Neural progenitor cell (in vitro differentiated cells): ENCODE data around the gene SDK1. TPM values are rescaled to one million over a fixed set of nuclear protein-coding genes. Genes with fewer than 3 reads are reported as not detected.

Experiments
- DNase-seq: peaks from one replicate; pipeline ENCODE4 v3.0.0-alpha.2; 2016; ENCODE audit warnings: low spot score
- H2AFZ ChIP-seq: fragments of 200-600 bp; sonication (generic); replicated peaks from 2 replicates; pipeline ENCODE4 v1.6.1; 2016; ENCODE audit warnings: antibody characterized with exemption
- H3F3A ChIP-seq: fragments of 200-600 bp; sonication (generic); 2 replicates; pipeline ENCODE4 v1.6.1; 2016; ENCODE audit warnings: antibody characterized with exemption, low read depth
- H3K27ac ChIP-seq: fragments of 200-600 bp; sonication (generic); 2 replicates; pipeline ENCODE4 v1.5.1; 2016; ENCODE audit warnings: mild to moderate bottlenecking
- H3K27me3 ChIP-seq: fragments of 200-600 bp; sonication (generic); 2 replicates; pipeline ENCODE4 v1.6.1; 2016; ENCODE audit warnings: mild to moderate bottlenecking, moderate library complexity
- H3K36me3 ChIP-seq: fragments of 200-600 bp; sonication (generic); 2 replicates; pipeline ENCODE4 v1.5.1; 2016
- H3K4me1 ChIP-seq: fragments of 200-600 bp; sonication (generic); 2 replicates; pipeline ENCODE4 v1.6.1; 2016; ENCODE audit warnings: mixed run types
- H3K4me2 ChIP-seq: fragments of 200-600 bp; sonication (generic); 2 replicates; pipeline ENCODE4 v1.6.1; 2016
- H3K4me3 ChIP-seq: fragments of 200-600 bp; sonication (generic); 2 replicates; pipeline ENCODE4 v1.5.1; 2016
- H3K79me2 ChIP-seq: fragments of 200-600 bp; sonication (generic); 2 replicates; pipeline ENCODE4 v1.6.1; 2016; ENCODE audit warnings: low read depth
- H3K9ac ChIP-seq: fragments of 200-600 bp; sonication (generic); 2 replicates; pipeline ENCODE4 v1.6.1; 2016
- H3K9me3 ChIP-seq: fragments of 200-600 bp; sonication (generic); 2 replicates; pipeline ENCODE4 v1.5.1; 2016; ENCODE audit warnings: low read depth
- H4K20me1 ChIP-seq: fragments of 200-600 bp; sonication (generic); 2 replicates; pipeline ENCODE4 v1.6.1; 2016; ENCODE audit warnings: low read depth
- H3K27ac Mint-ChIP-seq: 3 replicates; pipeline ENCODE4 v1.8.0; 2021; ENCODE audit warnings: mixed read lengths
- H3K27me3 Mint-ChIP-seq: 2 replicates; pipeline ENCODE4 v1.8.0; 2022; ENCODE audit warnings: low read depth, mild to moderate bottlenecking, inconsistent platforms, moderate library complexity, mixed read lengths; ENCODE audit not compliant: insufficient read depth
- H3K36me3 Mint-ChIP-seq: 3 replicates; pipeline ENCODE4 v1.8.0; 2021; ENCODE audit warnings: mixed read lengths
- H3K4me1 Mint-ChIP-seq: 3 replicates; pipeline ENCODE4 v1.8.0; 2021; ENCODE audit warnings: mixed read lengths
- H3K4me3 Mint-ChIP-seq: 3 replicates; pipeline ENCODE4 v1.8.0; 2021; ENCODE audit warnings: mild to moderate bottlenecking, moderate library complexity, mixed read lengths
- H3K9me3 Mint-ChIP-seq: 3 replicates; pipeline ENCODE4 v1.8.0; 2020; ENCODE audit warnings: mixed read lengths
- EZH2 ChIP-seq: fragments of 200-600 bp; sonication (generic); IDR thresholded peaks from 2 replicates; pipeline ENCODE4 v1.6.1; 2017; ENCODE audit warnings: antibody characterized with exemption, mild to moderate bottlenecking, moderate library complexity
- EZH2phosphoT487 ChIP-seq: fragments of 200-600 bp; sonication (generic); IDR thresholded peaks from 2 replicates; pipeline ENCODE4 v1.6.1; 2017; ENCODE audit warnings: antibody characterized with exemption
- total RNA-seq: library from RNA; depleted of rRNA; stranded (reverse); fragments of >200 nt; gene quantifications from 2 replicates; pipeline ENCODE4 v1.2.3, GENCODE V29; 2015; ENCODE audit warnings: low replicate concordance
- TF ChIP-seq, protein P1 (sequence below): fragments of 200-600 bp; sonication (generic); IDR thresholded peaks from 2 replicates; pipeline ENCODE4 v1.5.1; 2017; ENCODE audit warnings: antibody characterized with exemption, mild to moderate bottlenecking

The SDK1 gene
- total RNA-seq, 1 donor from 2014 or later: 4.9 TPM

DNA sequence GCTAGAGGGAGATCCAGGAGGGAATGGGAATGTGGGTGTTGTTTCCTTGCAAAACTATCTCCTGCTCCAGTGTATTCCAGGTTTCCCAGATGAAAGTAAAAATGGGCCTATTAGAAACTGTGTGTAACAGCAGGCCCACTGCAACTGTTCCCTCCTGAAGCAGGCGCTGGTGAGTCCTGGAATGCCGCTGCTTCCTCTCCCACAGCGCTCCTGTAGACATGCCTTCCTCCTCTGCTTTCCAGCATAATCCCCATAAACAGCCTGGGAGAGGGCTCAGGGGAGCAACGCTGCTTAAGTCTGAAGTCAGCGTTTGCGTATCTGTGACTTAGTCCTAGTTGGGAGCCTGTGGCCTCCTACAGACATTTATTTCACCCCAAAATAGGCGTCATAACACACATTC is 830.0 kb downstream of the SDK1 start:
- Histone ChIP-seq H3K27me3 (no peaks in the 10 kb centered on the region), H3K4me1 (peaks cover 16% of the 10 kb centered on the region), H4K20me1 (no peaks in the 10 kb centered on the region), H3K79me2 (no peaks in the 10 kb centered on the region), H3K36me3 (no peaks in the 10 kb centered on the region), H3K9me3 (no peaks in the 10 kb centered on the region), H3K4me3 (no peak overlapping the region), H3K4me2 (no peak overlapping the region), H3K9ac (no peak overlapping the region), H3F3A (no peaks in the 10 kb centered on the region), H3K27ac (no peak overlapping the region), H2AFZ (peak overlapping the region; percentile 82)
- no peak overlapping the region for H3K27ac Mint-ChIP-seq
- TF ChIP-seq EZH2phosphoT487 (no peak), EZH2 (no peak)
- TF ChIP-seq, protein P1, sequence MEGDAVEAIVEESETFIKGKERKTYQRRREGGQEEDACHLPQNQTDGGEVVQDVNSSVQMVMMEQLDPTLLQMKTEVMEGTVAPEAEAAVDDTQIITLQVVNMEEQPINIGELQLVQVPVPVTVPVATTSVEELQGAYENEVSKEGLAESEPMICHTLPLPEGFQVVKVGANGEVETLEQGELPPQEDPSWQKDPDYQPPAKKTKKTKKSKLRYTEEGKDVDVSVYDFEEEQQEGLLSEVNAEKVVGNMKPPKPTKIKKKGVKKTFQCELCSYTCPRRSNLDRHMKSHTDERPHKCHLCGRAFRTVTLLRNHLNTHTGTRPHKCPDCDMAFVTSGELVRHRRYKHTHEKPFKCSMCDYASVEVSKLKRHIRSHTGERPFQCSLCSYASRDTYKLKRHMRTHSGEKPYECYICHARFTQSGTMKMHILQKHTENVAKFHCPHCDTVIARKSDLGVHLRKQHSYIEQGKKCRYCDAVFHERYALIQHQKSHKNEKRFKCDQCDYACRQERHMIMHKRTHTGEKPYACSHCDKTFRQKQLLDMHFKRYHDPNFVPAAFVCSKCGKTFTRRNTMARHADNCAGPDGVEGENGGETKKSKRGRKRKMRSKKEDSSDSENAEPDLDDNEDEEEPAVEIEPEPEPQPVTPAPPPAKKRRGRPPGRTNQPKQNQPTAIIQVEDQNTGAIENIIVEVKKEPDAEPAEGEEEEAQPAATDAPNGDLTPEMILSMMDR: peak; percentile 56
- no peak overlapping the region for H3K4me3 Mint-ChIP-seq
- H3K27me3 Mint-ChIP-seq: peaks cover 2% of the 10 kb centered on the region
- DNase-seq: peak; percentile 81
- peaks cover 16% of the 10 kb centered on the region for H3K36me3 Mint-ChIP-seq
- H3K9me3 Mint-ChIP-seq: no peaks in the 10 kb centered on the region
- H3K4me1 Mint-ChIP-seq: peaks cover 26% of the 10 kb centered on the region

DNA sequence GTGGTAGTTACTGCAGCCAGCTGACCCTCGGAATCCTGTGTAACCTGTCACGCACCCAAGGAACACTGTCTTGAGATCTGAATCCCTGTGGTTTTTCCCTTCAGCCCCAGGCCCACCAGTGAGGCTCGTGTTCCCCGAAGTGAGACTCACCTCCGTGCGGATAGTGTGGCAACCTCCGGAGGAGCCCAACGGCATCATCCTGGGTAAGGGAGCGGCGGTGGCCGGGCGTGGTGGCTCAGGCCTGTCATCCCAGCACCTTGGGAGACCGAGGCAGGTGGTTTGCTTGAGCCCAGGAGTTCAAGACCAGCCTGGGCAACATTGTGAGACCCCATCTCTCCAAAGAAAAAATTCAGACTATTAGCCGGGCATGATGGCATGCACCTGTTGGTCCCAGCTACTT is 831.2 kb downstream of the SDK1 start:
- no peak overlapping the region for H3K4me3 Mint-ChIP-seq
- peaks cover 16% of the 10 kb centered on the region for H3K4me1 ChIP-seq
- no peak overlapping the region for H3K9ac ChIP-seq
- no peak overlapping the region for H3K27ac ChIP-seq
- H4K20me1 ChIP-seq: no peaks in the 10 kb centered on the region
- TF ChIP-seq EZH2phosphoT487 (no peak), EZH2 (no peak)
- TF ChIP-seq, protein P1: no peak
- H3K9me3 Mint-ChIP-seq: no peaks in the 10 kb centered on the region
- no peak overlapping the region for H3K27ac Mint-ChIP-seq
- H2AFZ ChIP-seq: no peak overlapping the region
- no peaks in the 10 kb centered on the region for H3K9me3 ChIP-seq
- peaks cover 34% of the 10 kb centered on the region for H3K4me1 Mint-ChIP-seq
- peaks cover 2% of the 10 kb centered on the region for H3K27me3 Mint-ChIP-seq
- H3K36me3 Mint-ChIP-seq: peaks cover 16% of the 10 kb centered on the region
- H3K27me3 ChIP-seq: no peaks in the 10 kb centered on the region
- no peaks in the 10 kb centered on the region for H3K36me3 ChIP-seq
- no peak for DNase-seq
- no peak overlapping the region for H3K4me3 ChIP-seq
- H3K79me2 ChIP-seq: no peaks in the 10 kb centered on the region
- no peak overlapping the region for H3K4me2 ChIP-seq
- H3F3A ChIP-seq: no peaks in the 10 kb centered on the region

DNA sequence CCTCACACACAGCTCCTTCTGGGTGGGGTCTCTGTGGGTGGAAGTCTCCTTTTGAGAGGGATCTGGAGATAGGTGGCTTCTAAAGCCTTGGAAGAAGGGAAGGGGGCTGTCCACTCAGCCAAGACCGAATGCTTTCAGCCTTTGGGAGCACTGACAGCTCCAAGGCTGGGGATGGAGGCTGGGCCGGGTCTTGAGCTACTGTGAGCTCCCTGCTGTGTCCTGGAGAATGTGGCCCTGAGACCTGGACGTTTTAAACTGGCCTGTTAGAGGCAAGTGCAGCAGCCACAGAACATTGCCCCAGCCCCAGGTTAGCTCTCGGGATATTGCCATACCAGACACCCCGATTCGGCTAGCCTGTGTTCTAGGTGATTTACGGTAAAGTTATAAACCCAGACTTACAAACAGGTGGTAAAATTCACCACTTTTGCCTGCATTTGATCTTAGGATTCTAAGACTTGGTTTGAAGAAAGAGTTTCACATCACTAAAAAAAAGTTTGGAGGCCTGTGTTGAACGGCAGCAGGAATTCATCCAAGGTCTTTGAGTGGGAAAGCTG is 832.5 kb downstream of the SDK1 start:
- Histone ChIP-seq H3F3A (no peaks in the 10 kb centered on the region), H3K9me3 (no peaks in the 10 kb centered on the region), H3K36me3 (no peaks in the 10 kb centered on the region), H3K9ac (no peak overlapping the region), H3K79me2 (no peaks in the 10 kb centered on the region), H3K4me3 (no peak overlapping the region), H3K4me1 (peaks cover 16% of the 10 kb centered on the region), H4K20me1 (no peaks in the 10 kb centered on the region), H3K27me3 (no peaks in the 10 kb centered on the region), H2AFZ (no peak overlapping the region), H3K4me2 (no peak overlapping the region), H3K27ac (no peak overlapping the region)
- no peak for TF ChIP-seq EZH2phosphoT487
- TF ChIP-seq EZH2: no peak
- TF ChIP-seq, protein P1: no peak
- Mint-ChIP-seq H3K27me3 (peaks cover 2% of the 10 kb centered on the region), H3K4me3 (no peak overlapping the region), H3K27ac (peak overlapping the region; percentile 37), H3K36me3 (peaks cover 11% of the 10 kb centered on the region), H3K9me3 (no peaks in the 10 kb centered on the region), H3K4me1 (peaks cover 40% of the 10 kb centered on the region)
- no peak for DNase-seq
